SK-N-SH (cell line): ENCODE data around the gene KRTAP8-1. TPM values are rescaled to one million over a fixed set of nuclear protein-coding genes. Genes with fewer than 3 reads are reported as not detected.

Experiments used
- CTCF ChIA-PET: fragments of 300-600, 350-600 bp; formaldehyde crosslinking; extraction: SDS; loops from one replicate; lab custom pipeline; 2021; lab: Yijun Ruan, JAX
- POLR2A ChIA-PET: fragments of 350-600 bp; sonication (Branson Sonifier 250); formaldehyde crosslinking; extraction: SDS; loops from one replicate; lab custom pipeline; 2020; ENCODE audit warnings: antibody characterized with exemption, inconsistent platforms; lab: Yijun Ruan, JAX
- DNase-seq: peaks from one replicate; pipeline ENCODE4 v3.0.0; 2012
- H2AFZ ChIP-seq: fragments of 200-600 bp; sonication (generic); 2 replicates; pipeline ENCODE4 v1.8.1; 2016; ENCODE audit warnings: antibody characterized with exemption, mild to moderate bottlenecking, low read depth
- H3F3A ChIP-seq: fragments of 200-600 bp; sonication (generic); replicated peaks from 2 replicates; pipeline ENCODE3; 2016; ENCODE audit warnings: antibody characterized with exemption, mild to moderate bottlenecking; ENCODE audit not compliant: insufficient read depth
- H3K27ac ChIP-seq, 2 experiments: fragments of 200-500 bp in 1 of 2; fragments of 200-600 bp in 1 of 2; sonication (Bioruptor generic) in 1 of 2; sonication (generic), shearing (Covaris generic) in 1 of 2; 2 replicates each; pipeline versions ENCODE4 v1.5.1 to v1.6.1; 2014 to 2016; ENCODE audit warnings: low read depth in 2 of 2, inconsistent platforms in 1 of 2, low read length in 1 of 2, mild to moderate bottlenecking in 1 of 2, mixed read lengths in 1 of 2
- H3K27me3 ChIP-seq: fragments of 200-600 bp; sonication (generic), shearing (Covaris generic); 2 replicates; pipeline ENCODE4 v1.6.1; 2016; ENCODE audit warnings: mixed run types; ENCODE audit not compliant: insufficient read depth
- H3K36me3 ChIP-seq, 2 experiments: fragments of 200-500 bp in 1 of 2; fragments of 200-600 bp in 1 of 2; sonication (Bioruptor generic) in 1 of 2; sonication (generic) in 1 of 2; replicated peaks in 1 of 2; 2 replicates each; pipeline versions ENCODE3 to v1.5.1; 2014 to 2016; ENCODE audit warnings: low read length in 1 of 2, mild to moderate bottlenecking in 1 of 2; ENCODE audit not compliant: insufficient read depth in 2 of 2, control insufficient read depth in 1 of 2
- H3K4me1 ChIP-seq, 2 experiments: fragments of 200-500 bp in 1 of 2; fragments of 200-600 bp in 1 of 2; sonication (Bioruptor generic) in 1 of 2; sonication (generic), shearing (Covaris generic) in 1 of 2; 2 replicates each; pipeline versions ENCODE4 v1.5.1 to v1.6.1; 2014 to 2016; ENCODE audit warnings: low read depth in 1 of 2, low read length in 1 of 2, mixed run types in 1 of 2; ENCODE audit not compliant: insufficient read depth in 2 of 2, control insufficient read depth in 1 of 2
- H3K4me2 ChIP-seq: fragments of 200-600 bp; sonication (generic), shearing (Covaris generic); 2 replicates; pipeline ENCODE4 v1.6.1; 2017; ENCODE audit warnings: mixed run types
- H3K4me3 ChIP-seq, 2 experiments: fragments of 200-500 bp in 1 of 2; fragments of 200-600 bp in 1 of 2; sonication (Bioruptor generic) in 1 of 2; sonication (generic), shearing (Covaris generic) in 1 of 2; 2 replicates each; pipeline versions ENCODE4 v1.5.1 to v1.8.1; 2014 to 2016; ENCODE audit warnings: low read depth in 2 of 2, inconsistent platforms in 1 of 2, low read length in 1 of 2, mild to moderate bottlenecking in 1 of 2, mixed read lengths in 1 of 2, moderate library complexity in 1 of 2
- H3K79me2 ChIP-seq: fragments of 200-600 bp; sonication (generic); 2 replicates; pipeline ENCODE4 v1.8.1; 2017; ENCODE audit warnings: mild to moderate bottlenecking; ENCODE audit not compliant: insufficient read depth
- H3K9ac ChIP-seq: fragments of 200-600 bp; sonication (generic); 2 replicates; pipeline ENCODE4 v1.6.1; 2017; ENCODE audit warnings: mixed run types
- H3K9me2 ChIP-seq: fragments of 200-600 bp; sonication (generic); 2 replicates; pipeline ENCODE4 v1.6.1; 2017; ENCODE audit warnings: mixed run types
- H3K9me3 ChIP-seq: fragments of 200-600 bp; sonication (generic); 2 replicates; pipeline ENCODE4 v1.6.1; 2017; ENCODE audit warnings: mixed run types, mild to moderate bottlenecking, moderate library complexity
- H4K20me1 ChIP-seq: fragments of 200-600 bp; sonication (generic); 2 replicates; pipeline ENCODE4 v1.6.1; 2017; ENCODE audit warnings: mild to moderate bottlenecking, mixed run types; ENCODE audit not compliant: insufficient read depth
- CHD2 ChIP-seq: fragments of 150-350 bp; IDR thresholded peaks from 2 replicates; pipeline ENCODE4 v1.6.1; 2018; ENCODE audit warnings: low read length; ENCODE audit not compliant: partially characterized antibody
- ELF1 ChIP-seq: IDR thresholded peaks from 2 replicates; pipeline ENCODE4 v1.4.0; 2012
- FOSL2 ChIP-seq: IDR thresholded peaks from 2 replicates; pipeline ENCODE4 v1.4.0; 2012; ENCODE audit warnings: low read depth, mild to moderate bottlenecking, moderate library complexity, borderline replicate concordance
- FOXJ3 ChIP-seq: sonication (generic); formaldehyde crosslinking; IDR thresholded peaks from 2 replicates; pipeline ENCODE4 v1.5.1; 2020; ENCODE audit warnings: mild to moderate bottlenecking, missing genetic modification reagents
- FOXM1 ChIP-seq: IDR thresholded peaks from 2 replicates; pipeline ENCODE4 v1.4.0; 2012; ENCODE audit warnings: low read depth, mild to moderate bottlenecking
- GABPA ChIP-seq: IDR thresholded peaks from 2 replicates; pipeline ENCODE4 v1.4.0; 2012; ENCODE audit warnings: low read depth, mild to moderate bottlenecking
- JUND ChIP-seq: IDR thresholded peaks from 2 replicates; pipeline ENCODE4 v1.4.0; 2012
- MAX ChIP-seq: IDR thresholded peaks from 2 replicates; pipeline ENCODE4 v1.4.0; 2012; ENCODE audit warnings: low read depth
- MEF2A ChIP-seq: IDR thresholded peaks from 2 replicates; pipeline ENCODE4 v1.4.0; 2012; ENCODE audit warnings: low read depth, borderline replicate concordance
- NFIC ChIP-seq: IDR thresholded peaks from 2 replicates; pipeline ENCODE4 v1.4.0; 2012; ENCODE audit warnings: borderline replicate concordance
- NRF1 ChIP-seq: IDR thresholded peaks from 2 replicates; pipeline ENCODE4 v1.6.1; 2012; ENCODE audit warnings: low read depth, mild to moderate bottlenecking, low read length
- PBX3 ChIP-seq: IDR thresholded peaks from 2 replicates; pipeline ENCODE4; 2012
- POLR2AphosphoS5 ChIP-seq: IDR thresholded peaks from 2 replicates; pipeline ENCODE4 v1.6.1; 2012; ENCODE audit warnings: low read depth, low read length
- RCOR1 ChIP-seq: fragments of 150-350 bp; IDR thresholded peaks from 2 replicates; pipeline ENCODE4 v1.6.1; 2017; ENCODE audit warnings: antibody characterized with exemption, low read length
- RFX5 ChIP-seq: IDR thresholded peaks from 2 replicates; pipeline ENCODE4 v1.6.1; 2012; ENCODE audit warnings: mild to moderate bottlenecking, improper control_type of control experiment, low read length
- SMC3 ChIP-seq: IDR thresholded peaks from 2 replicates; pipeline ENCODE4 v1.6.1; 2012; ENCODE audit warnings: low read depth, low read length, improper control_type of control experiment
- TAF1 ChIP-seq: IDR thresholded peaks from 2 replicates; pipeline ENCODE4 v1.6.1; 2012; ENCODE audit warnings: low read depth, mild to moderate bottlenecking, low read length, moderate library complexity, borderline replicate concordance
- TCF12 ChIP-seq: IDR thresholded peaks from 2 replicates; pipeline ENCODE4 v1.4.0; 2012
- USF2 ChIP-seq: fragments of 150-350 bp; IDR thresholded peaks from 2 replicates; pipeline ENCODE4 v1.6.1; 2017; ENCODE audit warnings: antibody characterized with exemption, low read length, low read depth, borderline replicate concordance
- YY1 ChIP-seq: IDR thresholded peaks from 2 replicates; pipeline ENCODE4 v1.4.0; 2012; ENCODE audit warnings: low read depth, mild to moderate bottlenecking
- WGBS: methylation state at CpG from one replicate; pipeline ENCODE4 v1.1.6; 2017; ENCODE audit warnings: low lambda C conversion rate; 5-methylcytosine and 5-hydroxymethylcytosine counted together
- polyA plus RNA-seq, 3 experiments: library from polyadenylated mRNA; depleted of rRNA; stranded (reverse); fragments of >200 nt; gene quantifications; 2 replicates each; pipeline ENCODE4 v1.2.3, GENCODE V29; 2012

The KRTAP8-1 gene
- polyA plus RNA-seq, 1 of the 3 experiments (the other 2 are of a cell fraction), result not detected

GRCh38 chr21:30800605-30801004 lies 12.5 kb downstream of the KRTAP8-1 start:
- H3K36me3 ChIP-seq, result no peaks in the 10 kb centered on the region
- H3K9ac ChIP-seq, result no peak overlapping the region
- H2AFZ ChIP-seq, result no peak overlapping the region
- no peaks in the 10 kb centered on the region for H3K9me2 ChIP-seq
- no peak for DNase-seq
- POLR2A ChIA-PET, result no interaction called here
- no peaks in the 10 kb centered on the region for H3K4me1 ChIP-seq
- CTCF ChIA-PET, result no interaction called here
- no peaks in the 10 kb centered on the region for H3K79me2 ChIP-seq
- H3K27me3 ChIP-seq, result no peaks in the 10 kb centered on the region; the same call in 1 of the 2 replicates
- no peak for TF ChIP-seq MEF2A
- no peak for TF ChIP-seq PBX3
- no peak for TF ChIP-seq GABPA
- TF ChIP-seq MAX, result no peak
- no peak for TF ChIP-seq RFX5
- no peak for TF ChIP-seq TAF1
- no peak for TF ChIP-seq NFIC
- TF ChIP-seq YY1, result no peak
- no peak for TF ChIP-seq POLR2AphosphoS5
- no peak for TF ChIP-seq FOXM1
- TF ChIP-seq RCOR1, result no peak
- H4K20me1 ChIP-seq, result no peaks in the 10 kb centered on the region
- 0% methylated on average over 1 of the region's 1 CpG for WGBS
- no peaks in the 10 kb centered on the region for H3F3A ChIP-seq
- H3K4me3 ChIP-seq, result no peak overlapping the region
- no peak overlapping the region for H3K4me2 ChIP-seq
- no peaks in the 10 kb centered on the region for H3K9me3 ChIP-seq
- H3K27ac ChIP-seq, result no peak overlapping the region

GRCh38 chr21:30793581-30794314 lies 19.3 kb downstream of the KRTAP8-1 start:
- H3K9me3 ChIP-seq, result no peaks in the 10 kb centered on the region
- CTCF ChIA-PET, result no interaction called here
- no peaks in the 10 kb centered on the region for H3K4me1 ChIP-seq
- TF ChIP-seq NRF1, result no peak
- TF ChIP-seq ELF1, result no peak
- no peak for TF ChIP-seq SMC3
- no peak for TF ChIP-seq USF2
- no peak for TF ChIP-seq JUND
- no peak for TF ChIP-seq TCF12
- TF ChIP-seq FOSL2, result no peak
- no peak for TF ChIP-seq TAF1
- no peak for TF ChIP-seq MAX
- TF ChIP-seq GABPA, result no peak
- TF ChIP-seq FOXJ3 (CRISPR knock-in tag), result no peak
- TF ChIP-seq CHD2, result no peak
- TF ChIP-seq, all 33 proteins: peak for 0
- Histone ChIP-seq H3K79me2 (no peaks in the 10 kb centered on the region), H3K27me3 (peaks cover 8% of the 10 kb centered on the region; the same call in 1 of the 2 replicates), H2AFZ (no peak overlapping the region), H3K27ac (no peak overlapping the region), H3K4me3 (no peak overlapping the region), H3F3A (no peaks in the 10 kb centered on the region), H3K36me3 (no peaks in the 10 kb centered on the region), H4K20me1 (no peaks in the 10 kb centered on the region), H3K9ac (no peak overlapping the region), H3K4me2 (no peak overlapping the region), H3K9me2 (no peaks in the 10 kb centered on the region)
- no peak for DNase-seq
- WGBS, result 0% methylated on average over 2 of the region's 2 CpGs
- POLR2A ChIA-PET, result no interaction called here
